Gastroesophageal sphincter (tissue), 4 donors: ENCODE results near the gene NSDHL. TPM values are rescaled to one million over a fixed set of nuclear protein-coding genes. Genes with fewer than 3 reads are reported as not detected.
A peak's percentile ranks its signal among the peaks of the same experiment; 100 is the strongest.

Source experiments
- ATAC-seq: fragments of 150-250 bp; one replicate; pipeline ENCODE4 v1.9.1; 2016; ENCODE audit warnings: mild to moderate bottlenecking, moderate library complexity
- H3K27ac ChIP-seq, 4 donors: fragments of 200-600 bp; sonication (generic) in 3 of 4; 1 replicate in 3 of 4; 2 replicates in 1 of 4; pipeline ENCODE4 v1.5.1; 2016 to 2019
- H3K27me3 ChIP-seq: fragments of 200-600 bp; sonication (generic); one replicate; pipeline ENCODE4 v1.5.1; 2019
- H3K36me3 ChIP-seq, 2 donors: fragments of 200-600 bp; sonication (generic); one replicate each; pipeline ENCODE4 v1.5.1; 2019; ENCODE audit warnings: control low read depth in 1 of 2
- H3K4me1 ChIP-seq, 3 donors: fragments of 200-600 bp; sonication (generic); 1 replicate in 2 of 3; 2 replicates in 1 of 3; pipeline ENCODE4 v1.5.1; 2016 to 2019; ENCODE audit warnings: control low read depth in 2 of 3
- H3K4me3 ChIP-seq, 2 donors: fragments of 200-600 bp; sonication (generic); one replicate each; pipeline ENCODE4 v1.5.1; 2019; ENCODE audit warnings: mild to moderate bottlenecking in 1 of 2, moderate library complexity in 1 of 2
- H3K9me3 ChIP-seq, 3 donors: fragments of 200-600 bp; sonication (generic); one replicate each; pipeline ENCODE4 v1.5.1; 2017 to 2019; ENCODE audit warnings: control low read depth in 2 of 3
- EP300 ChIP-seq: sonication (generic); formaldehyde crosslinking; IDR thresholded peaks from one replicate; pipeline ENCODE4 v1.6.1; 2017; ENCODE audit warnings: antibody characterized with exemption, mild to moderate bottlenecking
- POLR2A ChIP-seq, 2 donors: fragments of 450-650 bp; IDR thresholded peaks; one replicate each; pipeline ENCODE4 v1.6.1; 2017; ENCODE audit warnings: antibody characterized with exemption in 2 of 2, mild to moderate bottlenecking in 2 of 2, moderate library complexity in 1 of 2
- POLR2AphosphoS5 ChIP-seq: sonication (generic); formaldehyde crosslinking; IDR thresholded peaks from one replicate; pipeline ENCODE4 v1.6.1; 2017; ENCODE audit warnings: antibody characterized with exemption
- WGBS, 2 donors: methylation state at CpG; one replicate each; pipeline ENCODE4 v1.1.5; 2018; ENCODE audit warnings: low coverage in 1 of 2; 5-methylcytosine and 5-hydroxymethylcytosine counted together
- total RNA-seq, 4 donors: library from RNA; depleted of rRNA; stranded (reverse); fragments of >200 nt; gene quantifications; one replicate each; pipeline ENCODE4 v1.1.0, GENCODE V29; 2016
- TF ChIP-seq, protein P1 (sequence below), 4 experiments: fragments of 200-600 bp in 2 of 4; fragments of 450-650 bp in 2 of 4; sonication (generic) in 1 of 4; IDR thresholded peaks; one replicate each; pipeline ENCODE4 v1.5.1; 2017 to 2019; ENCODE audit warnings: antibody characterized with exemption in 4 of 4, mild to moderate bottlenecking in 2 of 4, moderate library complexity in 2 of 4

NSDHL gene
- total RNA-seq, 4 donors from 2014 or later = 3.7 to 14.2 (median 10.8) TPM

DNA sequence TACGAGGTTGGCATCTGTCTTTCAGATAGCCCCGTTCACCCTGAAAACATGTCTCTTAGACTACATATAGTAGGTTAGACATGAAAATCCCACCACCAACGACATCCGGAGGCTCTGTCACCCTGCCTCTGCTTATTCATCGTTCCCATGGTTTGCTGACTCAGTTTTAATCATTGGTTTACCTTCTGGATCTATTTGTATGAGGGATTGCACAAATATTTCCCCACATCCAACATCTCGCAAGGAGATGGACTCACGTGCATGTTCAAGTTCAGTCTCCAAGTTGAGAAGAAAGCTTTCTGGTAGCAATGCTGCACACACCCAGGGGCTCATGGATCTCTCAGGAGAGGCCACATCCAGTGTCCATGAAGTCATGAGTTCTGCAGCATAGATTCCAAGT, 11.1 kb upstream of the NSDHL start:
- Histone ChIP-seq H3K36me3 (no peaks in the 10 kb centered on the region), H3K4me1 (no peaks in the 10 kb centered on the region), H3K27me3 (no peaks in the 10 kb centered on the region), H3K27ac (no peak overlapping the region), H3K9me3 (no peaks in the 10 kb centered on the region), H3K4me3 (no peak overlapping the region)
- TF ChIP-seq EP300 (no peak), POLR2AphosphoS5 (no peak), POLR2A (IDR thresholded peaks at IDR 0.05) (no peak)
- TF ChIP-seq, protein P1, sequence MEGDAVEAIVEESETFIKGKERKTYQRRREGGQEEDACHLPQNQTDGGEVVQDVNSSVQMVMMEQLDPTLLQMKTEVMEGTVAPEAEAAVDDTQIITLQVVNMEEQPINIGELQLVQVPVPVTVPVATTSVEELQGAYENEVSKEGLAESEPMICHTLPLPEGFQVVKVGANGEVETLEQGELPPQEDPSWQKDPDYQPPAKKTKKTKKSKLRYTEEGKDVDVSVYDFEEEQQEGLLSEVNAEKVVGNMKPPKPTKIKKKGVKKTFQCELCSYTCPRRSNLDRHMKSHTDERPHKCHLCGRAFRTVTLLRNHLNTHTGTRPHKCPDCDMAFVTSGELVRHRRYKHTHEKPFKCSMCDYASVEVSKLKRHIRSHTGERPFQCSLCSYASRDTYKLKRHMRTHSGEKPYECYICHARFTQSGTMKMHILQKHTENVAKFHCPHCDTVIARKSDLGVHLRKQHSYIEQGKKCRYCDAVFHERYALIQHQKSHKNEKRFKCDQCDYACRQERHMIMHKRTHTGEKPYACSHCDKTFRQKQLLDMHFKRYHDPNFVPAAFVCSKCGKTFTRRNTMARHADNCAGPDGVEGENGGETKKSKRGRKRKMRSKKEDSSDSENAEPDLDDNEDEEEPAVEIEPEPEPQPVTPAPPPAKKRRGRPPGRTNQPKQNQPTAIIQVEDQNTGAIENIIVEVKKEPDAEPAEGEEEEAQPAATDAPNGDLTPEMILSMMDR (IDR thresholded peaks at IDR 0.05) = no peak
- 75 to 84% methylated on average over 5 to 7 of the region's 7 CpGs for WGBS, 2 donors
- no peak for ATAC-seq

DNA sequence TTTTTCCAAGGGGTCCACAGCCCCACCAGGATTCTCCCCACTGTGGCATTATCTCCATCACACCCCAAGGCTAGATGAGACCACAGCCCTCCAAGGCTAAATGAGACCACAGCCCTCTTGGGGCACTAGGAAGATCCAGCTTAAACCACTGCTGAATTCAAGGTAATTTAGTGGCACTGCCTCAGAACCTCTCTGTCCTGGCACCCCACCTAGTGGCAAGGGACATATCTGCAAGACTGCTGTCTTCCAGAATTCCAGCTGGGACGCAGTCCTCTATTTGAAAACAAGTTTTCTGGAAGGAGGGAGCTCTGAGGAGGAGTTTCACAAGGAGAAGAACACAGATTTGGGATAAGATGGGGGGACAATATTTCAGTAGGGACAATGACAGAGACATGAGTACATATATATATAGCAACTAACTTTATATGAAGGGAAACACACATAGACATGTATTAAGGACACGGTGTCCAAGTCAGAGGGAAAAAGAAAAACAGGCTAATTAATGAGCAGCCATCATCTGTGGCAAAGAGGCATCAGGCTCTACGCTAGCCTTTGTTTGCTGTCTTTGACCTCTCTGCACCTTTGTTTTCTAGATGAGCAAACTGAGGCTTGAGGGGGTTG, 9.6 kb upstream of the NSDHL start:
- WGBS, 2 donors = 43 to 100% methylated on average over 1 to 2 of the region's 3 CpGs
- no peak for ATAC-seq
- no peaks in the 10 kb centered on the region for H3K27me3 ChIP-seq
- no peaks in the 10 kb centered on the region for H3K4me1 ChIP-seq
- TF ChIP-seq, protein P1 (IDR thresholded peaks at IDR 0.05) = peak in 2 of 4 experiments; percentile 7 to 42
- no peak for TF ChIP-seq POLR2AphosphoS5
- no peak for TF ChIP-seq POLR2A (IDR thresholded peaks at IDR 0.05)
- no peak for TF ChIP-seq EP300
- H3K4me3 ChIP-seq = no peak overlapping the region
- no peaks in the 10 kb centered on the region for H3K9me3 ChIP-seq
- H3K27ac ChIP-seq = no peak overlapping the region
- no peaks in the 10 kb centered on the region for H3K36me3 ChIP-seq

DNA sequence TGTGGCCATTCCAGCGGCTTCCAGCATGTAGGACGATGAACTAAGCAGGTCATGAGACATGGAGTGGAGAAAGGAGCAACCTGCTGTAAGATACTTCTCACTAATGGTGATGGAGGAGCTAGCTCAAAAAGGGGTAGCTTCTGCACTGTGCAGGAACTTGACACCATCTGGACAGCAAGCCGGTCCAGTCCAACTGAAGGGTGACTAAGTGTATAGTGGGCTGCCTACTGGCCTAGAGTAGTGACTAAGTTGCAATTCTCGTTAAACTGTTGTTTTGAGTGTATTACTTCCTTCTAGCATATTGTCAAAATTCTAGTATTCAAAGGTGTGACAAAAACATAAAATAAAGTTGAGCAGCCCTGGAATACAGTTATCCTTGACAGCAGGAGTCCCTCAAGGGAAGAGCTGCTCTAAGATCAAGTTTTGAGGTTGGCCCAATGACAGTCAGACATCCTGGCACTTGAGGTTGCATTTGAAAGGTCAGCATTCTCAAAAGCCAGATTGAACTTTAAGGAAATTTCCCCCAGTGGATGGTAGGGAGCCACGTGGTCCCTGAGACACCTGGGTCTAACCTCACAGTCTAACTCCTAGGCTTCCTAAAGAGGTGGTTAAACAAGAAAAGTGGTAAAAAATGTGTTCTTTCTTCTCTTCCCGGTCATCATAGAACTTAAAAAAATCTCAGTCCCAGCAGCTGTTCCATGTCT, 8.3 kb upstream of the NSDHL start:
- TF ChIP-seq, protein P1 (IDR thresholded peaks at IDR 0.05) = no peak
- no peak for TF ChIP-seq EP300
- no peak for TF ChIP-seq POLR2A (IDR thresholded peaks at IDR 0.05)
- no peak for TF ChIP-seq POLR2AphosphoS5
- H3K4me3 ChIP-seq = no peak overlapping the region
- no peaks in the 10 kb centered on the region for H3K27me3 ChIP-seq
- WGBS, 2 donors = 47 to 86% methylated on average over 3 to 4 of the region's 6 CpGs
- ATAC-seq = no peak
- H3K27ac ChIP-seq = no peak overlapping the region
- no peaks in the 10 kb centered on the region for H3K9me3 ChIP-seq
- H3K4me1 ChIP-seq = no peaks in the 10 kb centered on the region
- H3K36me3 ChIP-seq = peaks cover 0 to 9% of the 10 kb centered on the region in 2 donors

GRCh38 chrX:152823657-152824056, 7.2 kb upstream of the NSDHL start:
- no peak for TF ChIP-seq POLR2AphosphoS5
- TF ChIP-seq, protein P1 (IDR thresholded peaks at IDR 0.05) = no peak
- TF ChIP-seq POLR2A (IDR thresholded peaks at IDR 0.05) = no peak
- TF ChIP-seq EP300 = no peak
- no peak for ATAC-seq
- Histone ChIP-seq H3K27ac (no peak overlapping the region), H3K27me3 (no peaks in the 10 kb centered on the region), H3K36me3 (peaks cover 0 to 20% of the 10 kb centered on the region in 2 donors), H3K4me1 (no peaks in the 10 kb centered on the region), H3K4me3 (no peak overlapping the region), H3K9me3 (no peaks in the 10 kb centered on the region)
- 69 to 81% methylated on average over 4 to 5 of the region's 6 CpGs for WGBS, 2 donors
